Middle frontal gyrus (tissue), 1 donor: ENCODE results near the gene CEBPB.

Experiments
- DNase-seq: peaks from one replicate; pipeline ENCODE4 v3.0.0-alpha.2; 2015; ENCODE audit warnings: low spot score; ENCODE audit errors: extremely low spot score

The CEBPB gene

DNA sequence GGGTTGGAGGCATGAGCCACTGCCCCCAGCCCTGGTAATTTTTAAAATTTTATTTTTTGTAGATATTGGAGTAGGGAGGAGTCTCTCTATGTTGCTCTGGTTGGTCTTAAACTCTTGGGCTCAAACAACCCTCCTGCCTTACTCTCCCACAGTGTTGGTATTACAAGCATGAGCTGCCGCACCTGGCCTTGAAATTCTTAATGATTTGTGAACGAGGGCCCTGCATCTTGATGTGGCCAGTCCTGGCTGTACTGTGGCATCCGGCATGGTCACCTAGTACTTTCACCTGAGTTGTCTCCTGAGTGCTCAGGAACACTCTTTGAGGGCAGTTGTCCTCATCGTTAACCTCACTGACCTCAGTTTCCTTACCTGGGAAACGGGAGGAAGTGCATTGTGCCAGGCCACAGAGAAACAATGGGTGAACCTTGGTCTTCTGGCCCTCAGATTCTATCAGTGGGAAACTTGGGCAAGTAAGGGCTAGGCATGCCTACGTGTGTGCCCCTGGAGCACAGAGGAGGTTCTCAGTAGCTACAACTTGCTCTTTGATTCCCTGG is 19.5 kb downstream of the CEBPB start:
- DNase-seq = no peak

DNA sequence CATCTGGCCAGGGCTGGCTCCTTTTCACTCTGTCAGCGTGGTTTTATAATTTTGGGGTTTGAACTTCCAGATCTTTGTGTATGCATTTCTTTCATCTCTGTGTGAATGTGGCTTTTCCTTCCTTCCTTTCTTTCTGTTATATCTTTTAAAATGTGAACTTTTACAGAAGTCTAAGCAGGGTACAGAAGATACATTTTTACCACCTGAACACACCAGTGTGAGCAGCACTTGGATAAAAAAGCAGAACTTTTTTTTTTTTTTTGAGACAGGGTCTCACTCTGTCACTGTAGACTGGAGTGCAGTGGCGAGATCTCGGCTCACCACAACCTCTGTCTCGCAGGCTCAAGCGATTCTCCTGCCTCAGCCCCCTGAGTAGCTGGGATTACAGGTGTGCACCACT is 20.5 kb downstream of the CEBPB start:
- no peak for DNase-seq

DNA sequence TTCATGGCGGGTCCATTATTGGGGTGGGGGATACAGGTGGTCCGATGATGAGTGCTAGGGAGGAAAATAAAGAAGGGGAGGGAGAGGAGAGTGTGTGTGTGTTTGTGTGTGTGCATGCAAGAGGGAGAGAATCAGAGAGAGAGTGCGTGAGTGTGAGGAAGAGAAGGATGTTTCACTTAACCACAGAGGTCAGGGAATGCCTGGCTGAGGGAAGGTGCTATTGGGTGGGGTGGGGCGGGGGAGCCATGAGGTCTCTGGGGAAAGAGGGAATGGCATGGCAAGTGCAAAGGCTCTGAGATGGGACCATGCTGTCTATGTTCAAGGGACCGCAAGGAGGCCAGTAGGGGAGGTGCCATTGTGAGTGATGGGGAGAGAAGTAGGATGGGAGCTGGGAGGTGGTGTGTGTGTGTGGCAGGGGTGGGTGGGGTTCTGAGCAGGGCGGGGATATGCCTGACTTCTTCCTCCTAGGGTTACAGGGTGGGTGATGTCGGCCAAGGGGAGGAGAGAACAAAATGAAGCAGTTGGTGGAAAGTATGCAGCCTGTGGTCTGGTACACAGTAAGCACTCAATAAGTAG is 23.0 kb downstream of the CEBPB start:
- DNase-seq = no peak

DNA sequence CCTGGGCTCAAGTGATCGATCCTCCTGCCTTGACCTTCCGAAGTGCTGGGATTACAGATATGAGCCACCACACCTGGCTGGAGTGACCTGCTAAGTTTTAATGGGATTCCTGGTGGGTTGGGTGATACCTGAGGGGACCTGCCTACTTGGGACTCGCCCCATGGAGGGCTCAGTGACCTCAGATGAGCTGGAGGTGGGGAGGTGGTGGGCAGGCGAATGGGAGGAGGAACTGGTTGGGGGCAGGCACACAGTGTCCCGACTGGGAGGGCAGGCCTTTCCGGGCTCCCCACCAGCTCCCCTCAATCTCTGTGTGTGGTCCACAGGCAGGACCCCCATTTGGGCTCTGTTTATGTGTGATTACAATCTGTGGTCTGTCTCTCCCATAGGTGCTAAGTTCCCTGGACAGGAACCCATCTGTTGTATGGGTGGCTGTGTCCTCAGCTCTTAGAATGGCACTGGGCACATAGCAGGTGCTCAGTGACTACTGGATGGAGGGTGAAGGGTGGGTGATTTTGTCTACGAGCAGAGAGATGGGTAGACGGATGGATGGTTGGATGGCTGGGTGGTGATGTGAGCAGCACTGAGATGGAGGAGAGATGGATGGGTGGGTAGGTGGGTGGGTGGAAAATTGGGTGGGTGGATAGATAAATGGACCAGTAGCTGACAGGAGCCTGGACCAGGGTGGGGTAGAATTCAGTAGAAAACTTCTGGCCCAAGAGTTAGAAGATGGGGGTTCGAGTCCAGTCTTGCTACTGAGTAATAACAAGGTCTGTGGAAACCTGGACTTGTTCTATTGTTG is 23.8 kb downstream of the CEBPB start:
- DNase-seq = no peak

DNA sequence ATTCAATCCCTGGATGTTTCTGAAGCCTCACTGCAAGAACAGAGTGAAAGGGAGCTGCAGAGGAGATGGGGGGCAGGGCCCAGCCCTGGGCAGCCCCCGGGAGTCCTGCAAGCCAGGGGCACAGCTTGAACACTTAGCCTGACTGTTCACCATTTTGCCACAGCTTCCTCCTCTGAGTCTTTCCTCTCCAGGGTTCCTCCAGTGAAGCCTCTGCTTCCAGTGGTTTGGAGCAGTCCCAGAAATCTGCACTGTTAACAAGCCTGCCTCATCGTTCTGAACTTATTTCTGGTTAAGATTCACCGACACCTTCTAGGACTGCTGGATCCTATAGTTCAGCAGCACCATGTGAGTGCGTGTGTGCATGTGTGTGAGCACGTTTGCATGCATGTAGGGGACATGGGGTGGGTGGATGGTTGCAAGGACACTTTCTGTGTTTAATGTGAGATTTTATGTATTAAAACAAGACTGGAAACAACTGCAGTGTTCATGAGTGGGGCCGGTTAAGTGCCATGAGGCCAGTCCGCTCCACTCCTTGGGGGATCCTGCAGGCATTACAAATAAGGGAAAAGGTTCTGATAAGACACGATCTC is 24.6 kb downstream of the CEBPB start:
- no peak for DNase-seq

DNA sequence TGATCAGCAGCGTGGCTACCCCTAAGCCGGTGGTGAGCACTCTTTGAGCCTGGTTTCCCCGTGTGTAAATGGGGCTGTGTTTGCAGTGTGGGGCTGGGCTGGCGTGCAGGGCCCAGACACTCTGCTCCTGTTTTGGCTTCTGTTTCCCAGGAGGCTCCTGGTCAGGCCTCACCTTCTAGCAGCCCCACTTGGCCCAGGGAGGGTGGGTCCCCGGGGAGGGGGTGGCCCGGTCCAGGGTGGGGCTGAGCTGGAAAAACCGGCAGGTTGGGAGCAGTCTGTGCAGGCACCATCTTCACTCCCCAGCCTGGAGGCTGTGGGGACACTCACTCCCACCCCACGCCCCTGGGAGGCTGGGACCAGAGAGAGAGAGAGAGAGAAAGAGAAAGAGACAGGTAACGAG is 25.3 kb downstream of the CEBPB start:
- DNase-seq = no peak

DNA sequence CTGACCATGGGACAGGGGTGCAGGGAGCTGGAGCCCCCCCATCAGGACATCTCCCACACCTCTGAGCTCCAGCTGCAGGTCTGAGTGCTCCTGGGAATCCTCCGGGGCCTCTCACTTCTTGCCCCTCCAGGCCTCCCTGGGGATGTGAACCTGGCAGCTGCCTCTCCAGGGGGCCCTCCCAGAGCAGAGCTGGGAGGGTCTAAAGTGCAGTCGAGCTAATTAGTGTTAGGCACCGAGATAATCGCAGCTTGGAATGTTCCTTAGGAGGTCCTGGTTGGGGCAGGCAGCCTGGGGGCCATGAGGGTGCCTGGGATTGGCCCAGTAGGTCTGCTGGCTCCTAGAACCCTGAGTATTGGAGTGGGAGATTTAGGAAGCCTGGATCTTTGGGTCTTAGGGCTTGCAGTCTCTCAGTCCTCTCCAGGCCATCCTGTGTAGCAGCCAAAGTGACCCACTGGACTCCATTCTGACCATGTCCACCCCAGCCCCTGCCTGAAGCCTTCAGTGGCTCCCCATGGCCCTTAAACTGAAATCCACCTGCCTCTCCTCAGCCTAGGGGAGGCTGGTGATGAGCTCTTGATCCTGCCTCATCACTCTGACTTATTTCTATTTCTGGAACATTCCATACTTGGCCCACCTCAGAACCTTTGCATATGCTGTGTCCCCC is 26.0 kb downstream of the CEBPB start:
- DNase-seq = no peak

DNA sequence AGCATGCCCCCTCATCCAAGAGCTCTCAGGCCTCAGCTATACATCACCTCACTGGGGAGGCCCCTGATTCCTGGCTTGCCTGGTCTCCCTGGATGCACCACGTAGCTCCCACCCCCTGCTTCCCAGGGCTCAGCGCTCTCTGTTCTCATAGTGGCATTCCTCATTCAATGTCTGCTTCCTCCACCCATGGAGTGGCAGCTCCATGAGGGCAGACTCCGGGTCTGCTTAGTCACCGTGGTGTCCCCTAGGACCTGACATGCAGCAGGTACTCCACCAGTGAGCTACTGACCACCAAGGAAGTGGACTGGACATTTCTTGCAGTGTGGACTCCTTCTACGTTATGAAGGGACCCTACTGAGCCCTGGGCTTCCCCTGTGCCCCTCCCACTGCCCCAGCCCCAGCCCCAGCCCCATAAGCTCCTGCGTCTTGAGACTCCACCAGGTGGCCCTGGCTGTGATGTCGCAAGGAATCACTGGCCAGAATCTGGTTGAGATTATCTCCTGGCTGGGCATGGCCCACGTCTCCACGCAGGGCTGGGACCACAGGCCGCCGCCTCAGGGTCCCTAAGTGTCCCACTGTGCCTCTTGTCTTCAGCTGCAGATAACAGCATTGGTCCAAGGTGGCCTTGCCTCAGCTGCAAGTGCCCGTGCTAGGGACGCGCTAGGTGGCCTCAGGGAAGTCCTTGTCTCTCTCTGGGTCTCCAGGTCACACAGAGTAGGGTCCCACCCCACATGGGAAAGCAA is 26.7 kb downstream of the CEBPB start:
- no peak for DNase-seq

DNA sequence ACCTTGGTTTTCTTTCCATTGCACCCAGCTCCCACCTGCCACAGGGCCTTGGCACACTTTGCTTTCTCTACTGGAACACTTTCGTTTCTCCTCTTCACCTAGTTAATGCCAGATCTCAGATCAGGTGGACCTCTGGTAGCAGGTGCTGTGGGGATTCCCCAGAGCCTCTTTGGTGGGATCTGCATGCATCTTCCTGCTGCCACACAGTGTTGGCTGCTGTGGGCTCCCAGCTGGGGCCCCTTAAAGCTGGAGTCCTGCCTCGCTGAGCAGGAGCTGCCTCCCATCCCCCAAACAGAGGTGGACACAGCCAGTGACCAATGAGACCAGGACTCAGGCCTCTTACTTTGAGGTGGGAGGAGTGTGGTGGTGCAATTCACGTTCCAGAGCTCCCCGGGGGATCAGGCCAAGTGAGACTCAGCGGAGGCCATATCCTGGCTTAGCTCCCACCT is 28.4 kb downstream of the CEBPB start:
- DNase-seq = no peak

DNA sequence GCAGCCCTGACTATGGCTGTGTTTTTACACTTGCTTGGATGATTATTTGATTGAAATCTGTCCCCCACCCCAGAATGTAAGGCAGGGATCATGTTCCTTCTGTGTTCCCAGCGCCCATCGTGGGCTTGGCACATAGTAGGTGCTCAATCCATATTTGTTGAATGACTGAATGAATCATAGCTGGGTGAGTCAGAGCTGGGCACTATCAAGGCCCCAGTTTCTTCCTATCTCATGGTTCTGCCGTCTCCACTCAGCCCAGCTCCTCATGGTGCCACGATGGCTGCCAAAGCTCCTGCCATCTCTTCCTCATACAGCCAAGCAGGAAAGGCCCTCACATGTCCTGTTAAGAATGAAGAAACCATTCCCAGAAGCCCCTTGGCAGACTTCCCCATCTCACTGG is 29.0 kb downstream of the CEBPB start:
- DNase-seq = no peak

DNA sequence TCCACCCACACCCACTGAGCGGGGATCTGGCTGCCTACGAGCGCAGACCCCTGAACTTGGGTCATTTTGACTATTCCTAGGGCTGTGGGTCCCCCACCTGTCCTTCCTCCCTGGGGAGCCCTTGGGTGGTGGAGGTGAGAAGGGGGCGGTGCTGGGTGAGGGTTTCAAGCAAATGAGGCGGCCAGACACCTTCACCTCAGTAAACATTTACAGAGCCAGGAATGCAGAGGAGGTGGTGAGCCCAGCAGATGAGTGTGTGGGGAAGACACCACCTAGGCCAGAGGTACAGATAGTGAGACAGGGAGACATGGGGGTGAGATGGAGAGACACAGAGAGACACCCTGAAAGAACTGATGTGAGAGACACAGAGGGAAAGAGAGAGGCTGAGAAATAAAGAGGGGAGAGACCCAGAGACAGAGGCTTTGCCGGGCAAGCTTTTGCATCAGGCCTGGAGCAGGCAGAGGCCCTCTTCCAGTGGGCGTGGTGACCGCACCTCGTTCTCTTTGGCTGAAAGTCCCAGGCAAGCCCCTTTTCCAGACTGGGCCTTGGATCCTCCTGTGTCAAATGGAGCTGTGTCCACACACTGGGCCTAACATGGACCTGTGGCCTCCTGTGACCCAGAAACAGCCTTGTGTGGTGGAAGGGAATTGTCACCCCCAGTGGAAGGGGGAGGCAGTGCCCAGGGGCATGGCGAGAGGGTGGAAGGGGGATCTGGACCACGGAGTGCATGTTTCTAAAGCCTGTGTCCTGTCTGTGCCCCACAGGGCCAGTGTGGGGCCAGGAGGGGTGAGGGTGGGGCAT is 29.7 kb downstream of the CEBPB start:
- DNase-seq = no peak

DNA sequence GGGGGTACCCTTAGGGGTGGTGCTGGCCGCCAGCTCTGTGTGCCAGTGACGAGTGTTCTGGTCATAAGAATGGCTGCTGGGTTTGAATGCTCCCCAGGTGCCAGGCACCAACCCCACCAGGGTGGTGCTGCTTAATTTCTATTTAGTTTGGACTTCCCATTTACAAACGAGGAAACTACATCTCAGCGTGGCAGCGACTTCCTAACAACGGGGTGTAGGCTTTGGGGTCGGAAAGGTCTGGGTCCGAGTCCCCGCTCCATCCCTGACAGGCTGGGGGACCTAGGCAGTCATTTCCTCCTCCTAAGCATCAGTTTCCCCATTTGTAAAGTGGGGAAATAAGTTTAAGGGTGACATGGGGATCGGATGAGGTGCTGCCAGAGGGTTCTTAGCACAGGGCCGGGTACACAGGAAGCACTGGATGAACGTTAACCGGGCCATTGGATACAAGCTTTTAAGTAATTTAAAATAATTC is 30.3 kb downstream of the CEBPB start:
- no peak for DNase-seq

DNA sequence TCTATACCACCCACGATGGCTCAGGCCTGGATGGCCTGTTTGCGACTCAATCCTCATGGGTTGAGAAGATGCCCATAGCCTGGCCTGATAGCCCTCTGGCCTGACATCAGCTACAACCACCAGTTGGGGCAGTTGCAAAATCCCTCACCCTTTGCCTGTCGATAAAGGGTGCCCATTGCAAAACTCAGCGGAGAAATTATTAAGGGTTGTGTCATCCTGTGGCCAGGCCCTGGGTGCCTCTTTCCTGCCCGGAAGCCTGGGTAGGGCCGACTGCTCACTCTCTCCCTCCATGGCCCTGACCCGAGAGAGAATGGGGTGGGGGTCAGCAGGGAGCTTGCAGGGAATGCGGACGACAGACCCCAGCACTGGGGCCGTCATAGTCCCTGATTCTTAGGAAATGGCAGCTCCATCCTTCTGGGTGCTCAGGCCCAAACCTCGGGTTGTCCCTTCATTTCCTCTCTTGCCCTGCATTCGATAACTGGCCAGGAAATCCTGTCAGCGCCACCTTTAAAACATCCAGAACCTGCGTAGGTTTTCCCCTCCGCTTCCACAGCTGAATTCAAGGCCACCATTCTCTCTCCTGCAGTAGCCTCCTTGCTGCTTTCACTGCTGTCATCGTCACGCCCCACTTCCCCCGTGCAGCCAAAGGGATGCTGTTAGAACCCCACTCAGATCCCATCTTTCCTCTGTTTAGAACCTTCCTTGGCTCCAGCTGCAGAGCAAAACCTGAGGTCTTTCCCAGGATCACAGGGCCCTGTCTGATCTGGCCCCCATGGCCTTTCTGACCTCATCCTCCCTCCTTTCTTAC is 31.1 kb downstream of the CEBPB start:
- no peak for DNase-seq

DNA sequence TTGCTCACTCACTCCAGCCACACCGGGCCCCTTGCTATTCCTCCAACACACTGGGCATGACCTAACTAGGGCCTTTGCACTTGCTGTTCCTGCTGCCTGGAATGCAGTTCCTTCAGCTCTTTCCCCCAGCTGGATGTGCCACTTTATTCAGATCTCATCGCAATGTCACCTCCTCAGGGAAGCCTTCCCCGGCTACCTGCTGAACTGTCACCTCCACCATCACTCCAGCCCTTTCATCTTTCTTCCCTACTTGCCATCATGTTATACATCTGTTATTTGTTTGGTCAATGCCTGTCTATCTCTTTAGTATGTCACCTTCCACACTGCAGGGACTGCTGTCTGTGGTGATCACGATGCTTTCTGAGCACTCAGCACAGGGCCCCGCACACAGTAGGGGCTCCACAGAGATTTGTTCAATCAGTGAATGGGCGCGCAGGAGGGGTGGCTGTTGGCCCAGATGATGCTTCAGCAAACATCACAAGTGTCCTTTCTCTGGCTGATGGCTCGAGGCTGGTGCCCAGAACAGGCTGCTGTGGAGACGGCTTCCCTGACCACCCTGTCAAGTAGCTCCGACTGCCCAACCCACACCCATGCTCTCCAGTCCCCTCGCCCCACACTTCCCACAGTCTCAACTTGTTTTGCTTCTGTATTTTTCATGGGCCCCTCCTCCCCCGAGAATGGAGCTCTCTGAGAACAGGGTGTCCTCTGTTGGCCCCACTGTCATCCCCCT is 31.8 kb downstream of the CEBPB start:
- DNase-seq = no peak

DNA sequence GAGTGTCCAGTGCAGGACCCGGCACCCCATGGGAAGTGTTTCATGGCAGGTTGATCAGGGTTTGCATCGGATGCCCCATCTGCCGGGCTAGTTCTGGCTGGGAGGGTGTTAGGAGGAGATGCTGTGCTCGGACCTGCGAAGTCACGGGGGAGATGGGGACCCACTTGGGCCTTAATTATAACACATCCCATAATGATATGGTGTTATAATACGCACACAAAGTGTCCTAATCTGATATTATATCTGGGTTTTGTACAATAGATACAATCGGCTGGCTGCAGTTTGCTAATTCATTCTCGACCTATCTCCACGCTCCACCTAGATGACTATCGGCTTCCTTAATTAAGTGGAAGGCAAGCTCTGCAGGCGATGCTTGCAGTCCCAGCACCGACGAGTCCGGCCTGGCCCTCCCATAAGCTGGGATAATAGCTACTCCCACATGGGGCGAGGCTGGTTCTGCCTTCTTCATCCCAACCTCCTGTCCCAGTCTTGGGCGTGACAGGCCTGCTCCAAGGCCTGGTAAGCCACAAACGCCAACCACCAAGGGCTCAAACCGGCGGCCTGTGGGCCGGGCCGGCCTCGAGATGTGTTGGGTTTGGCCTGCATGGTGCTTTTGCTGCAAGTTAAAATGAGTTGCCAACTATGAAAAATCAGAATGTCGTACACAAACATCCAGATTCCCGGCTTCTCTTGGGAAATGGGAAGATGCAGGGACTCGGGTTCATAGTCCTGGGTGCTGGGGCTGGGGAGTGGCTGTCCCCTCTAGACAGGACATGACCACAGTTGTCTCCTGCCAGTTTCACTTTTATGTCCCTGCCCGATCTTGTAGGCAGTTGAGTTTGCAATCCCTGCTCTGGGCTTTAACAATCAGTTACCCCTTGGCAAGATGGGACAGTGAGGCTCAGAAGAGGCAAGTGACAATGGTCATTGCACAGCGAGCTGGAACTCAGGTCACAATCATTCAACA is 32.7 kb downstream of the CEBPB start:
- DNase-seq = no peak

DNA sequence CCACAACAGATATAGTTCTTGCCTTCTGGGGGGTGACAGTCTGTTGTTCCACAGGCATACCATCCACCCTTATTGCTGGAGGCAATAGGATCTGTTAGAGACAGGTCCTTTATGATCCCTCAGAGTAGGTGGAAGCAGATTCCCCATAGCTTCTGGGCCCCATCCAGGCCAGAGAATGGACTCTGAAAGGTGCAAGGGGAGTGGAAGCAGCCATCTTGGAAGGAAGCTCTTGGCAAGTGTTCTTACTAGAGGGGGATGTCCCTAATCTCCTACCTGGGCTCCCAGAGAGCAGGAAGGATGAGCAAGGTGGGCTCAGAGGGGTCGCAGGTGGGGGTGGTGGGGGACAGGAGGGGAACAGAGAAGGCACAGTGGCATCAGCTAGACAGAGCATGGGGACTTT is 33.4 kb downstream of the CEBPB start:
- no peak for DNase-seq

DNA sequence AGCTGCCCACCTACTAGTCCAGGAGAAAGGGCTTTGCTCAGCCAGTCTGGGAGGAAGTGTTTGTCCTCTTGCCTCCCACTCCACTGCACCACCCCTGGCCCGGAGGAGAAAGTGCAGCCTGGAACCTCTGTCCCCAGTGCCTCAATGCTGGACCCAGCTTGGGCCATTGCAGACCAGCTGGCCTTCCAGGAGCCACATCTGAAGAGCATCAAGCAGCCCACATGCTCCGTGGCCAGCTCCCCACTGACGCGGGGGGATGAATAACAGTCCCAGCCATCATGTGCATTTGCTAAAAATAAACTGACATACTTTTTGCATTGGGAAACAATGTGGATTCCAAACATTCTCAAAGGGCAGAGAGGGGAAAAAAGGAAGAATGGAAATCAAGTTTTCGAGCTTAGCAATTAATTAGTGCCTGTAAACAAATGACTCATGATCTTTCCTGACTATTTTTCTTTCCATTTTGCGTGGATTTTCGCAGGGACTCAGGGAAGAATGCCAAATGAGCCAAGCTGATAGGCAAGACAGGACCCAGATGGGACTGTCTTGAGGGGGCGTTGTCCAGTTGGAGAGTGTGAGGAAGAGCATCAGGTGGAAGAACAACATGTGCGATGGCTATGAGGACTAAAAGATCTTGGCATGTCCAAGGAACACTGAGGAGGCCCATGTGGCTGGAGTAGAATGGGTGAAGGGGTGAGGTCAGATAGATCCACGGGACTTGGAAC is 34.1 kb downstream of the CEBPB start:
- no peak for DNase-seq
